Ishikawa (cell line): ENCODE measurements around the gene TBC1D12.

Experiments used
- CEBPB ChIP-seq: IDR thresholded peaks from 2 replicates; pipeline ENCODE4 v1.6.1; 2012
- CREB1 ChIP-seq: IDR thresholded peaks from 2 replicates; pipeline ENCODE4 v1.6.1; 2012; ENCODE audit warnings: low read depth
- EGR1 ChIP-seq: IDR thresholded peaks from 2 replicates; pipeline ENCODE4 v1.6.1; 2012
- EP300 ChIP-seq: IDR thresholded peaks from 2 replicates; pipeline ENCODE4 v1.6.1; 2012; ENCODE audit warnings: borderline replicate concordance
- RAD21 ChIP-seq: IDR thresholded peaks from 2 replicates; pipeline ENCODE4 v1.6.1; 2012; ENCODE audit warnings: low read depth
- TCF12 ChIP-seq: IDR thresholded peaks from 2 replicates; pipeline ENCODE4 v1.6.1; 2012; ENCODE audit warnings: low read depth
- YY1 ChIP-seq: IDR thresholded peaks from 2 replicates; pipeline ENCODE4 v1.6.1; 2012; ENCODE audit warnings: low read depth
- ZBTB7A ChIP-seq: IDR thresholded peaks from 2 replicates; pipeline ENCODE4 v1.6.1; 2012; ENCODE audit warnings: low read depth
- TF ChIP-seq, protein P1 (sequence below): IDR thresholded peaks from 2 replicates; pipeline ENCODE4 v1.6.1; 2012; ENCODE audit warnings: low read depth, mild to moderate bottlenecking
- TF ChIP-seq, protein P2 (sequence below): IDR thresholded peaks from 2 replicates; pipeline ENCODE4 v1.6.1; 2012

DNA sequence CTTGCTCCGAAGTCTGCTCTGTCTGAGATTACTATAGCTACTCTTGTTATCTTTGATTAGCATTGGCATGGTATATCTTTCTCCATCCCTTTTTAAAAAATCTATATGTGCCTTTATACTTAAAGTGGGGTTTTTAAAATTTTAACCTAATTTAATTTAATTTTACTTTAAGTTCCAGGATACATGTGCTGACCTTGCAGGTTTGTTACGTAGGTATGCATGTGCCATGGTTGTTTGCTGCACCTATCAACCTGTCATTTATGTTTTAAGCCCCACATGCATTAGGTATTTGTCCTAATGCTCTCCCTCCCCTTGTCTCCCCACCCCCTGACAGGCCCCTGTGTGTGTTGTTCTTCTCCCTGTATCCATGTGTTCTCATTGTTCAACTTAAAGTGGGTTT lies 54.6 kb downstream of the TBC1D12 start:
- TF ChIP-seq EP300 (no peak), YY1 (no peak), RAD21 (no peak), CEBPB (no peak), CREB1 (no peak), ZBTB7A (no peak), EGR1 (no peak), TCF12 (no peak)
- TF ChIP-seq, protein P1, sequence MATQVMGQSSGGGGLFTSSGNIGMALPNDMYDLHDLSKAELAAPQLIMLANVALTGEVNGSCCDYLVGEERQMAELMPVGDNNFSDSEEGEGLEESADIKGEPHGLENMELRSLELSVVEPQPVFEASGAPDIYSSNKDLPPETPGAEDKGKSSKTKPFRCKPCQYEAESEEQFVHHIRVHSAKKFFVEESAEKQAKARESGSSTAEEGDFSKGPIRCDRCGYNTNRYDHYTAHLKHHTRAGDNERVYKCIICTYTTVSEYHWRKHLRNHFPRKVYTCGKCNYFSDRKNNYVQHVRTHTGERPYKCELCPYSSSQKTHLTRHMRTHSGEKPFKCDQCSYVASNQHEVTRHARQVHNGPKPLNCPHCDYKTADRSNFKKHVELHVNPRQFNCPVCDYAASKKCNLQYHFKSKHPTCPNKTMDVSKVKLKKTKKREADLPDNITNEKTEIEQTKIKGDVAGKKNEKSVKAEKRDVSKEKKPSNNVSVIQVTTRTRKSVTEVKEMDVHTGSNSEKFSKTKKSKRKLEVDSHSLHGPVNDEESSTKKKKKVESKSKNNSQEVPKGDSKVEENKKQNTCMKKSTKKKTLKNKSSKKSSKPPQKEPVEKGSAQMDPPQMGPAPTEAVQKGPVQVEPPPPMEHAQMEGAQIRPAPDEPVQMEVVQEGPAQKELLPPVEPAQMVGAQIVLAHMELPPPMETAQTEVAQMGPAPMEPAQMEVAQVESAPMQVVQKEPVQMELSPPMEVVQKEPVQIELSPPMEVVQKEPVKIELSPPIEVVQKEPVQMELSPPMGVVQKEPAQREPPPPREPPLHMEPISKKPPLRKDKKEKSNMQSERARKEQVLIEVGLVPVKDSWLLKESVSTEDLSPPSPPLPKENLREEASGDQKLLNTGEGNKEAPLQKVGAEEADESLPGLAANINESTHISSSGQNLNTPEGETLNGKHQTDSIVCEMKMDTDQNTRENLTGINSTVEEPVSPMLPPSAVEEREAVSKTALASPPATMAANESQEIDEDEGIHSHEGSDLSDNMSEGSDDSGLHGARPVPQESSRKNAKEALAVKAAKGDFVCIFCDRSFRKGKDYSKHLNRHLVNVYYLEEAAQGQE: no peak
- TF ChIP-seq, protein P2, sequence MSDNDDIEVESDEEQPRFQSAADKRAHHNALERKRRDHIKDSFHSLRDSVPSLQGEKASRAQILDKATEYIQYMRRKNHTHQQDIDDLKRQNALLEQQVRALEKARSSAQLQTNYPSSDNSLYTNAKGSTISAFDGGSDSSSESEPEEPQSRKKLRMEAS: no peak
